Hematopoietic multipotent progenitor cell treated with erythropoietin and hydrocortisone succinate and interleukin-3 and kit ligand, for 4 days (in vitro differentiated cells): ENCODE results near the gene LPAR1.
A peak's percentile ranks its signal among the peaks of the same experiment; 100 is the strongest.
"Not testable (repeated sequence)": the region's sequence is repeated elsewhere in the genome, so short reads cannot be mapped to it uniquely, and the experiment has no call there.

Experiments used
- DNase-seq: peaks from one replicate; pipeline ENCODE4 v3.0.0-alpha.2; 2015

The LPAR1 gene, protein sequence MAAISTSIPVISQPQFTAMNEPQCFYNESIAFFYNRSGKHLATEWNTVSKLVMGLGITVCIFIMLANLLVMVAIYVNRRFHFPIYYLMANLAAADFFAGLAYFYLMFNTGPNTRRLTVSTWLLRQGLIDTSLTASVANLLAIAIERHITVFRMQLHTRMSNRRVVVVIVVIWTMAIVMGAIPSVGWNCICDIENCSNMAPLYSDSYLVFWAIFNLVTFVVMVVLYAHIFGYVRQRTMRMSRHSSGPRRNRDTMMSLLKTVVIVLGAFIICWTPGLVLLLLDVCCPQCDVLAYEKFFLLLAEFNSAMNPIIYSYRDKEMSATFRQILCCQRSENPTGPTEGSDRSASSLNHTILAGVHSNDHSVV

DNA sequence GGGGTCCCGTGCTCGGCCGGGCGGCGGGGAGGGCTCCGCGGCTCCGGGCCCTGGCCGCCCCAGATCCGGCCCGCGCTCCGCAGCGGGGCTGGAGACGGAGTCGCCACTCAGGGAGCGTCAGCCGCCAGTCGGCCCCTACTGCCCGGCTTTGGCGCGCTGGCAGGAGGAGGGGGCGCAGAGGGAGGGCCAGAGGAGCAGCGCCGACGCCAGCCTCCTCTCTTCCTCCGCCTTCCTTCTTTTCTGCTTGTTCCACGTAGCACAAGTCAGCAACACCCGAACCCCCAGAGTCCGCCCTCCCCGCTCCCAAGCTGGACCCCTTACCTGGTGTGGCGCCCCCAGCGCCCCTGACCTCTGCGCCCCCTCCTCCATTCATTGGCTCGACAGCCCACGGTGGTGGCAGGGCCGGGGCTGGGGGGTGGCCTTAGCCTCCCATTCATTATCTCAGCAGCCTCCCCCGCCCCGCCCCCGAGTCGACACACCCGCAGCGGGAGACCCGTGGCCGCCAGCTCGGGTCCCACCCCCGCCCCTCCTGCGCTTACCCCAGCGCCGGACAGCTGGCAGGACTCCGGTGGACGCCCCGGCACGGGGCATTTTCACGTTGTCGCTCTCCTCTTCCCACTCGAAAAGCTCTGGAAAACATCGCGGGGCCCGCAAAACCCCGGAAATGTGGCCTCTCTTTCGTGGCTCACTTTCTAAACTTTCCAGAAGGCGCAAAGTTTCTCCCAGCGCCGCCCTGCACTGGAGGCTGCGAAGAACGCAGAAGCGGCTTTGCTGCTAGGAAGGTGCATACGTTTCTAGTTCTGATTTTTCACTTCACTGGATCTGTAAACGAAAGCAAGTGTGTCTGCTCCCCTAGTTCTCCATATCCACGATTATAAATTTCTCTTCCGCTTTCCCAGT, at the start of gene LPAR1:
Gene LPAR1 (minus strand): TSS at position 140 of the 900 bp plus-strand sequence. CDS start 66,353 bp downstream, outside the sequence.
- peak; percentile 32 for DNase-seq

DNA sequence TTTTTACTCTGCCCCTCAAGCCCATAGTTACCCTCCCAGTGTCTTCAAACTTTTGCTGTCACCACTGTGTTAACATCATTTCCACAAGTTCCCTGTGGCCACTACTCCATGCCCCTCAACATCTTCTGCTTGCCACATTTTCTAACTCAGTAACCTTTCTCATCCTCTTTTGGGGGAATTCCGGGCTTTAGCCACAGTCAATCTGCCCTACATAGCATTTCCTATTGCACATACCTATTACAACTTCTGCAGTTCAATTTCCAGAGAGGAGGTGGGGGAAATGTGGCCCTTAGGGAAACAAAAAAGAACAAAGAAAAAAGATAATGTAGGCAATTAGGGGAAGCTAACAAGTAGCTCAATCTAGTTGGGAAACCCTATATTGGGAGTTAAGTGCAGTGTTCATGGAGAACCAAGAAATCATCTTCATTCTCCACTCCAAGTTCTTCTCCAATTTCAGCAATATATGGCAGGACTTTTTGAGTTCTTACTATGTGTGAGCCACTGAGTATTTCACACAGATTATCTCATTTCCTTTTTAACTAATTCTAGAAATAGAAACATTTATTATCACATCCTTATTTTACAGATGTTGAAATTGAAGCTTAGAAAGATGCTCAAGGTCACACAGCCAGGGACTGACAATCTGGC, 40.2 kb upstream of the LPAR1 start:
- no peak for DNase-seq

DNA sequence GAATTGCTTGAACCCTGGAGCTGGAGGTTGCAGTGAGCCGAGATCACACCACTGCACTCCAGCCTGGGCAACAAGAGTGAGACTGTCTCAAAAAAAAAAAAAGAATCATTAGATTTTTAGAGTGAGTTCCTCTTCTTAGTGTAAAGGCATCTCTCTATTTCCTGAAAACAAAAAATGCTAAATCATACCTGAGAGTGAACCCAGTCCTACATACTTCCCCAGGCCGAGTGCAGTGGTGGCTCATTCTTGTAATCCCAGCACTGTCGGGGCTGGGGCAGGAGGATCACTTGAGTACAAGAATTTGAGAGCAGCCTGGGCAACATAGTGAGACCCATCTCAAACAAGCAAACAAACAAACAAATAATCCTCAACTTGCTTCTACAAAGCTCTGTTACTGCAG, 38.2 kb upstream of the LPAR1 start:
- DNase-seq, result peak; percentile 55

DNA sequence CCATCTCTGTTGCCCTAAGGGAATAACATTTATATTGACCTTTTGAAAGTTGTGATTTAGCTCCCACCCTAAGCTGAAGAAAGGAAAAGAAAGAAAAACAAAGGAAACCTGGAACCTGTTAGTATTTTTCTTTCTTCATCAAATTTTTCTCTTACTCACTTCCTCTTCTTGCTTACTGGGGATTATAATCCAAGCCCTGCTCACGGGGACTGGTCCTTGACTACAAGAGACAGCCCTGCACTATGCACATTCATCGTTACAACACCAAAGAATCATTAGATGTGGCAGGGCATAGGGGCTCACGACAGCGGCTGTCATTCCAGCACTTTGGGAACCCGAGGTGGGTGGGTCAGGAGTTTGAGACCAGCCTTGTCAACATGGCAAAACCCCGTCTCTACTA, 37.8 kb upstream of the LPAR1 start:
- peak; percentile 8 for DNase-seq

DNA sequence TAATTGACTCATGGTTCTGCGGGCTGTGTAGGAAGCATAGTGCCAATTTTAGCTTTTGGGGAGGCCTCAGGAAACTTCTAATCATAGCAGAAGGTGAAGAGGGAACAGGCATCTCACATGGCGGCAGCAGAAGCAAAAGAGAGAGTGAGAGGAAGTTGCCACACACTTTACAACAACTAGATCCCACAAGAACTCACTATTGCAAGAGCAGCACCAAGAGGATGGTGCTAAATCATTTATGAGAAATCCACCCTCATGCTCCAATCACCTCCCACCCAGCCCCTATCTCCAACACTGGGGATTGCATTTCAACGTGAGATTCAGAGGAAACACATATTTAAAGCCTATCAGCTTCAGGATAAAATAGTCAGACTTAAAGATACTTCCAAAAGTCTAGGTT, 36.1 kb upstream of the LPAR1 start:
- DNase-seq, result peak; percentile 46

DNA sequence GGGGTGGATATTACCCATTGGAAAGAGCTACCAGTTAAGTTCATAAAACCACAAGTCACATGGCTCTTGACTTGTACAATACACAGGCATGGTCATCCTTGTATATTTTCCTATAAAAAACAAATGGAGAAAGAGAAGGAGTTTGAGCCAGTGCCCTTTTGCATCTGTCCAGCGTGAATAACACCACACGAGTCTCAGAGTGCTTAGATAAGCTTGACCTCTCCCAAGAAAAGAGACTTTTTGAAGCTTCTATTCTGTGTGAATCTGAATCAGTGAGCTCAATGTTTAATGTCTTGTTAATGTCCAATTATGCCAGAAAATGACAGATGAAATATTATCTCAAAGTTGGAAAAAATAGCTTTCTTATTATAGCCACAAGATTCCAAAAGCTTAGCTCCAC, 30.9 kb upstream of the LPAR1 start:
- no peak for DNase-seq

DNA sequence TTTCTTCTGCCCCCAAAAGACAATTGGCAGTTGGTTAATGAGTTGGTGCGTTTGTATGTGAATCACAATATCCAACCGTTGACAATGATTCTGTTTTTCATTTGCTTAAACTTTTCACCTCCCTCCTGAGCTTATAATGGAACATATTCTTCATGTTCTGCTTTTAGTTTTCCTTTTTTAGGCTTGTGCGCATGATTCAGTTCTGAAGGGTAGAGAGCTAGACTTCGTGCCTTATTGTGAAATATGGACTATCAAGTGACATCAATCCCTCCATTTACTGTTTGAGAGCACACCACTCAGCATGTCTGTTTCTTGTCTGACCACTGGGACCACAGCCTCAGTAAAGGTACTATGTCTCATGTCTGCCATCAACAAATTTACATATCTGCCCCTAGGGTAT, 30.5 kb upstream of the LPAR1 start:
- DNase-seq, result no peak

DNA sequence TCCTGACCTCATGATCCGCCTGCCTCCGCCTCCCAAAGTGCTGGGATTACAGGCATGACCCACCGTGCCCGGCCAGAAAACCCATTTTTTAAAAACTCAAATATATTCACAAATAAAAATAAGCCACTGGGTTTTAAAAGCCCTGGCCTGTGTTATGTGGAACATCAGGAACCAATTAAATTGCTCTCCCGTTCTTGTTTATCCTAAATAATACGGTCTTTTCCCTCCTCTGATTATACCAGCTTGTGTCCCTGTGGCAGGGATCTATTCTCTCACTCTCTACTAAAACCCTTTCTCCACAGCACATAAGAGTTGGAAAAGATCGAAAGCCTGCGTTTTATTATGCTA, 30.1 kb upstream of the LPAR1 start:
- no peak for DNase-seq

DNA sequence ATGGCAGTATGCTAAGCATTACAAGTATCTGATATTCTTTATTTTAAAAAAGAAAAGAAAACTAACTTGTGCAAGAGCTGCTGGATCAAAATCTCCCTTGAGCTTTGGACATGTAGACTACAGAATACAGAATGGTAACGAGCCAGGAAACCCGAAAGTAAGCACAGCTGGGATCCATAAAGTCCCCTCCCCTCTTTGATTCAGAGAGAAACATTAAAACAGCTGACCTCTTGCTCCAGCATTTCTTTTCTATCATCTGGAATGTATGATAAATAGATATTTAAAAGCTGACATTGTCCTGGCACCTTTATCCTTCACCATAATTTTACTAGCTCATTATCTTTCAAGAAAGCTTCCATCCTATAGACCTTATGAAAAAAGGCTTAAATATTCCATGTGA, 28.2 kb upstream of the LPAR1 start:
- DNase-seq, result no peak

DNA sequence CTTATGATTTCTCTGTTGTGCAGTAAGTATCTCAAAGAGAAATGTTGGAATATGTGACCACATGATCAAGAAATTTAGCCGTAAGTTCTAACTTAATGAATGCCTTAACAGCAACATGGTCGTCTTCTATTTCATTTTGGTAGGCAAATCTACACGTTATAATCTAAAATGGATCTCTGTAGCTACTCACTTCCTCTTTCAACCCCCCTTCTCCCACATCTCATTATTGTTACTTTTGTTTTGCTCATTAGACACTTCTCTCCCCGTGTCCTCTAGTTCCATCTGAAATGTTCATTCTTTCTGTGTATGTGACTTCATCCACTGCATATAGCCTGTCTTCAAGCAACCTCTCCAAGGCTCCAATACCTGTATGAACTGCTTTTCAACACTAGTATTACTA, 27.1 kb upstream of the LPAR1 start:
- peak; percentile 32 for DNase-seq

DNA sequence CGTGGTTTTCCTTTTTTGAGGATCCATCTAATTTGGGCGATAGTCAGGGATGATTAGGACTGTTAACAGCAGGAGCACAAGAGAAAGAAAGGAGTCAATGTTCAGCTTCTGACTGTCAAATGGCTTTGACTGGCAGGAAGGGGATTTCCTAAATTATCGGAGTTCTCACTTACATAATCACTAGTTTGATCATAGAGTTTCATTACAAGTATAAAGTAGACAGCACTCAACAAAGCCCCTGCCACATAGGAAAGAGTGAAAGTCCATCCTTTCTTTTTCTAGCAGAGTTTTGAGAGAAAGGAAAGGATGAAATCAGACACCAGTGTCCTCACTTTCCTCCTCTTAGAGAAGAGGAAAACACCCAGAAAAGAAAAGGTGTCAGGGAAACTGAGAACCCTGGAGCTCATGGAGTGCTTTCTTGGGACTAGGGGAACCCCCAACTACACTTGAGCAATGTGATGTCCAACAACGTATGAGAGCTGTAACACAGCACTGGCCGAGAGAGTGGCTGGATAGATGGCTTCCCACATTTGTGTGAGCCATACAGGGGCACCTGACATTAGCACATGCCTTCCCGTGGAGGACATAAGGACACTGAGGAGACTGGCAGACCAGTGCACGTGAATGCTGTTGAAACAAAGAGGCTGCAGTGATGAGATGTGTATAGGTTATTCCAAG, 26.0 kb upstream of the LPAR1 start:
- no peak for DNase-seq

DNA sequence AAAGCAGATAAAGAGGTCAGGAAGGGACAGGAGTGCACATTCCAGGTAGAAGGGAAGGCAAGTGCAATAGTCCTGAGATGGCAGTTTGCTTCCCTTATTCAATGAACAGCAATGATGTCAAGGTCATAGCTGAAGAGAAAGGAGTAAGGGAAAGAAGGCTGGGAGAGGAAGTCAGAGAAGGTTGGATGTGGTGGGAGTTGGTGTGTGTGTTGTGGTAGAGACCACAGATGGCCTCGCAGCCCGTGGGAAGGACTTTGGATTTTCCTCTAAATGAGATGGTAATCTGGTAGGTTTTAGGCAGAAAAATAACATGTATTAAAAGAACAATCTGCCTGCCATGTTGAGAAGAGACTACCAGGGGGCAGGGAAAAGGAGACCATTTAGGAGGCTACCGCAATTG, 25.1 kb upstream of the LPAR1 start:
- DNase-seq, result no peak

DNA sequence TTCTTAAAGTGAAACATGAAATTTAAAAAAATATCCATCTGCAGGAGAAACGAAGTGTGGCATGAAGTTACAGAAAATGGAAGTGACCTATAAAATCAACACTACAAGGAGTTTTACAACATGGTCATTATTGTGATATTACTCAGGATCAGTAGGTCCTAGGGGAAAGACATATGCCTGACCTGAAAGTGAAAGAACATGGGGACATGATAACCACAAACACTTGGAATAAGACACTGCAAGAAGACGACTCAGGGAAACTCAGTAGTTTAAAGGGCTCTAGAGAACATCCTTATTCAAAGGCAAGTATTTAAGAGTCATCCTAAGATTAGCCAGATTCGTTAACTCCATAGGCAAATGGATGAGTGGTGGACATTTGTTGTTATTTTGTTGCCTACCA, 19.9 kb upstream of the LPAR1 start:
- no peak for DNase-seq

DNA sequence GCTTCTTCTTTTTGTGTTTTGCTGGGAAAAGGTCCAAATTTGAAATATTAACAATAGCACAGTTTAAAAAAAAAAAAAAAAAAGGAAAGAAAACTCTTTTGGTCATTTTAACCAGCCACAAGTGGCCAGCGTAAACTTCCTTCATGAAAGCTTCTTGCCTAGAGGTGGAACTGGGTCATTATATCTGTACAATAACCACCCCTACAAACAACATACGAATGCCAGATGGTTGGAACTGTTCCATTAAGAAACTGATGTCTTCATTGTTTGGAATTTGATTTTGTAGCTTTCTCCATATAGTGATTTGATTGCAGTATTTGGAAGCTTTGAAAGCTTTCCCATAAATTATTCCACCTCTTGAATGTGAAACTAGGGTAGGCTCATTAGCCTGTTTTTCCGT, 18.3 kb upstream of the LPAR1 start:
- DNase-seq, result no peak

DNA sequence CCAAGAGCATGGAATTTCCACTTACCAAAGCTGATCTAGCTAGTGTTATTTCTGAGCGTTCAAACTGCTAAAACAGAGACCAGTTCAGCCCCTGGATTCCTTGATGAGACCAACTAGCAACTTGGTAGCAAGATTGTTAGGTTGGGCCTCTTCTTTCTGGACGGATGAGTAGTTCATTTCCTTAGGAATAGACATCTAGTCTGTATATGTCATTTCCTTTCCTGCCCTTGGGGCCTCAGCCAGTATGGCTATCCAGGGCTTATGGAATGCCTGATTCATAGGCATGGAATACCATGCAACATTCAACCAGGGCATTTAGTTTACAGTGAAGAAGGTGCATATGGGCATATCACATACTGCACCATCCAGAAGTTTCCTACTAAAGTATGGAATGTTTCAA, 14.5 kb upstream of the LPAR1 start:
- DNase-seq, result no peak

DNA sequence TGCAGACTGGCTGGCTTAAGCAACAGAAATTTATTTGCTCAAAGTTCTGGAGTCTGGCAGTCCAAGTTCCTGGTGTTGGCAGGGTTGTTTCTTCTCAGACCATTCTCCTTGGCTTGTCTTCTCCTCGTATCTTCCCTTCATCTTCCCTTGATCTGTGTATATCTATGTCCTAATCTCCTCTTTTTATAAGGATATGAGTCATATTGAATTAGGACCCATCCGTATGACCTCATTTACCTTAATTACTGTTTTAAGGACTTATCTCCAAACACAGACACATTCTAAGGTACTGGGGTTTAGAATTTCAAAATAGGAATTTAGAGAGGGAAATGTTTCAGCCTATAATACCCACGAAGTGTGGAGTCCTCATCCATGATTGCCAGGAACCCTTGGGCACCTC, 13.1 kb upstream of the LPAR1 start:
- no peak for DNase-seq

DNA sequence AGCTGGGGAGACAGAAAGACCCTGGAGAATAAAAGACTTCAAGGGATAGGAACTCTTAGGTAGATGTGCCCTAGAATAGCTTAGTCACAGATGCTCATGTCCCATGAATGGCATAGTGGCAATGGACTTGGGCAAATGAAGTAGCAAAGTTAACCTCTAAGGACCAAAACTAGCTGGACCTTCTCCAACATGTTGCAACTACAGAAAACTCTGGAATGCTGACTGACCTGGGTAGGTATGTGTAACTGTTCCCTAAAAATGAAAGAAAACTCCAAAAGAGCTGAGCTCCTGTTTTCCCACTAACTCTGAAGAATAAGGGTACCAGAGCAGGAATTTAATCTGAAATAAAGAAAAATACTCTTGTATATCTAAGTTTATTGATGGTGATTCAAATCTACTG, 12.5 kb upstream of the LPAR1 start:
- no peak for DNase-seq

DNA sequence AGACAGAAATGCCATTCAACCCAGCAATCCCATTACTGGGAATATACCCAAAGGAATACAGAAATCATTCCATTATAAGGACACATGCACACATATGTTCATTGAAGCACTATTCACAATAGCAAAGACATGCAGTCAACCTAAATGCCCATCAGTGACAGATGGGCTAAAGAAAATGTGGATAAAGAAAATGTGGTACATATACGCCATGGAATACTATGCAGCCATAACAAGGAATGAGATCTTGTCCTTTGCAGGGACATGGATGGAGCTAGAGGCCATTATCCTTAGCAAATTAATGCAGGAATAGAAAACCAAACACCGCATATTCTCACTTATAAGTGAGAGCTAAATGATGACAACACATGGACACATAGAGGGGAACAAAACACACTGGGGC, 9.0 kb upstream of the LPAR1 start:
- not testable (repeated sequence) for DNase-seq

DNA sequence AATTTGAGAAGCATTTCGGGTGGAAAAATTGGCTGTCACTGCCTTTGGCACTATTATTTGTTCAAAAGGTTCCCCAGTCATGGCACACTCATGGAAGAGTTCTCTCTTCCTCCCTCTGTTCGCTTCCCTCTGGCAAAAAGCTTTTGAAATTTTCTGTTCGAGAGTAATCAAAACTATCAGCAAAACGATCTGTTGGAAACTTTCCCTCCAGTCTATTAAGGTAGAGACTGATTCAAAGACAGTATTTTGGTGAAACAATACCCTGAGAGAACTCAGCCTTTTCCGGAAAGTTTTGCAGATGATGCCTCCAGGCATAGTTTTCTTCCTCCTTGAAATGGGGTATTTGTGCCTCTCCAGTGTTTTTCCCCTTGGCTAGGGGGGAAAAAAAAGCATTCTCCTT, 3.6 kb upstream of the LPAR1 start:
- DNase-seq, result no peak

DNA sequence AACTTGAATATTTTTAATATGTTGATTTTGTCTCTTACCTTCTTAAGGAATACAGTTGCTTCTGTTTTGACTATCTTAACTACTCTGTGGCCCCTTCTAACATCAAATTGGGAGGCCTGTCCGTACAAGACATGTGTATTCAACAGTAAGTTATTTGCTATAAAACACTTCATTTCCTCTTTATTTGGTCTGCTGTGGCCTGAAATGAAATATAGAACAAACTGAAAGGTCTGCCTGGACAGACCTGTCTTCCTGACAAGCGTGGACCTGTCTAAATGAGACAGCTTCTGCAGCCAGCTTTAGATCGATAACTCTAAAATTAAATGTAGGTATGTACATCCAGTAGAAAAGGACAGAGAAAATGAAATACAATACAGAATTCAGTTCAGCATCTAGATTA, 2.2 kb upstream of the LPAR1 start:
- DNase-seq, result no peak

DNA sequence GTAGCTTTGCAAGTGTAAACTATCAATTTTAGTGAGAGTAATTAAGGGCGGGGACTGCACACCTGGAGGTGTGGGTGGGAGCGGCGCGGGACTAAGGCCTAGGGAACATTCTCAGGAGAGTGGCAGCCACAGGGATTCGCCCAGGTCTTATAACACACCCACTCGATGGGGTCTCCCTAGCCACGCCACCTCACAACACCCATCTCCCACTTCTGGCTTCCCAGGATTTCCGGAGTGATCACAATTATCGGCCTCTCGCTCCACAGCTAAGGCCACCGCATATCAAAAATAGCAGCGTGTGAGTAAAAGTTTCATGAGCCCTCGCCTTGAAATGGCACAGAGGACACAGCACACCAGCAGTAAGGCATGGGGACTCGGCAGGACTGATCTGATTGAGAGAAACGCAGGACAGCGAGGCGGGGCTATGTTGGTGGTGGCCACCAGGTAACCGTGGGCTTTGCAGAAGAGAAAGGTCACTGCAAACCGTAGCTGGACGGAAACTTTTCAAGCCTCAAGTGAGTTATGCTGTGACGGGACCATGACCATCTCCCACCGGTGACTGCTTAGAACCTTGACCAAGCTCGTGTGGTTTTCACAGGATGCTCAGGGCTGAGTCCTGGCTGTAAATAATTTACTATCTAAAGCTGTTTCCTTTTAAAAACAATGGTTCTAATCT, 1.1 kb upstream of the LPAR1 start:
- DNase-seq, result peak; percentile 15

DNA sequence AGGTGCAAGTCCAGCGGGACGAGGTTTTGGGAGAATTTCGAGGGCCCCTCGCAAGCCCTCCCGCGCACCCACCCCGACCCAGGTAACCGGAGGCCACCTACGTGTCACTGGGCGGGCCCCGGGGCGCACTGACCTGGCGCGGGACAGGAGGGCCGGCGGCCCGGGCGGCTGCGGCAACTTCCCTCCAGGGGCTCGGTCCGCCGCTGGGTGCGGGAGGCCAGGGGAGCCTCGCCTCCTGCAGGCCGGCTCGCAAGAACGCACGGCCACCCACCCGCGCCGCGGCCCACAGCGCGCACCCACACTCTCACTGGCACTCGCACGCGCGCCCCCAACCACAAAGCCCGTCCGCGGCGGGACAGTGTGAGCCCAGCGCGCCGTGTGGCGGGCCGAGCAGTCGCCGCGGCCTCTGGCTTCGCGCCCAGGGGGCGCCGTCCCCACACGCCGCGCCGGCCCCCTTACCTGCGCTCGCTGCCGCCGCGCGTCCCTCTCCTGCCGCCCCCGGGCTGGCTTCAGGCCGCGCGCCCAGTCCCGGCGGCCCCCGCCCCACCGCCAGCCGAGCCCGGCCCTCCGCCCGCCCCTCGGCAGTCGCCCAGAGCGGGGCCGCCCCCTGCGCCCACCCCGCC, 451 bp downstream of the LPAR1 start:
- peak; percentile 40 for DNase-seq
